H1 (cell line): Measurements from ENCODE around the gene TCF4. TPM values are rescaled to one million over a fixed set of nuclear protein-coding genes. Genes with fewer than 3 reads are reported as not detected.

ENCODE experiments used
- SIN3A ChIP-seq, 2 experiments: IDR thresholded peaks in 1 of 2; conservative IDR thresholded peaks in 1 of 2; 2 replicates each; pipeline ENCODE4 v1.6.1; 2011 to 2012; ENCODE audit warnings: low read length in 2 of 2, improper control_type of control experiment in 1 of 2, low read depth in 1 of 2, mild to moderate bottlenecking in 1 of 2
- TAF7 ChIP-seq: optimal IDR thresholded peaks from 2 replicates; pipeline ENCODE3; 2011; ENCODE audit warnings: low read depth, mild to moderate bottlenecking, inconsistent platforms, low read length, moderate library complexity, borderline replicate concordance
- polyA plus RNA-seq, 7 experiments: library from polyadenylated mRNA; depleted of rRNA in 3 of 7; stranded (reverse) in 5 of 7; unstranded in 2 of 7; fragments of >200 nt in 5 of 7; fragments of 200-250 nt in 2 of 7; gene quantifications; 1 replicate in 5 of 7; 2 replicates in 1 of 7; 4 replicates in 1 of 7; pipeline versions ENCODE4 v1.2.1 to v1.2.3, GENCODE V29; 2011 to 2013; ENCODE audit warnings: missing spikeins in 2 of 7, mixed read lengths in 2 of 7
- total RNA-seq: library from RNA; stranded (reverse); fragmentation: NEBNext Ultra II Directional; extraction: Animal tissue kit (Norgen Biotek cat#: 25700); gene quantifications from 2 replicates; pipeline ENCODE4 v1.2.1, GENCODE V29; 2021

Gene TCF4
- total and polyA plus RNA-seq, 2 of the 8 experiments (the other 6 are each of a cell fraction or from before 2014, with no cell fraction given) = 59.3 to 118 TPM

- TF ChIP-seq SIN3A (conservative IDR thresholded peaks at IDR 0.05 in 1 of 2, IDR thresholded peaks at IDR 0.05 in 1 of 2; ENCODE audit: low read depth in 1 of 2, low read length in 2 of 2) (no peak), TAF7 (no peak)
Measured at GRCh38 chr18:55398858-55399257, 189.1 kb downstream of the TCF4 start (continued).
